ENCODE measurements around the gene GYS2.

- TF ChIP-seq CTCF (IDR thresholded peaks at IDR 0.05) (no peak), POLR2A (IDR thresholded peaks at IDR 0.05) (no peak)
Observed at GRCh38 chr12:21644516-21644915, 39.9 kb upstream of the GYS2 start.
